H1 (cell line): Measurements from ENCODE around the gene PDIA5. TPM values are rescaled to one million over a fixed set of nuclear protein-coding genes. Genes with fewer than 3 reads are reported as not detected.

ENCODE experiments used
- CTCF ChIA-PET: fragments of 300-600 bp; sonication (Branson Sonifier 250); formaldehyde crosslinking; loops from one replicate; lab custom pipeline; 2021; ENCODE audit not compliant: partially characterized antibody; lab: Charles Lee
- POLR2A ChIA-PET: fragments of 300-600 bp; sonication (Branson Sonifier 250); formaldehyde crosslinking; loops from one replicate; lab custom pipeline; 2021; ENCODE audit warnings: inconsistent platforms; ENCODE audit not compliant: partially characterized antibody; lab: Charles Lee
- DNase-seq, 2 experiments: peaks; one replicate each; pipeline versions ENCODE4 v3.0.0 to v3.0.0-alpha.2; 2010 to 2022; ENCODE audit warnings: low spot score in 2 of 2, low read depth in 1 of 2, mixed read lengths in 1 of 2
- FAIRE-seq: peaks from 2 replicates; lab custom pipeline; 2011; peaks lifted over from hg19 to GRCh38; lab: Jason Lieb, UNC
- H2AFZ ChIP-seq: 2 replicates; pipeline ENCODE4 v1.8.1; 2012; ENCODE audit warnings: low read length, inconsistent platforms
- H2AK5ac ChIP-seq: 2 replicates; pipeline ENCODE4 v1.6.1; 2013; ENCODE audit warnings: low read depth, low read length
- H2BK120ac ChIP-seq: replicated peaks from 2 replicates; pipeline ENCODE3; 2013; ENCODE audit warnings: low read depth, low read length, inconsistent platforms
- H2BK12ac ChIP-seq: 2 replicates; pipeline ENCODE4 v1.6.1; 2013; ENCODE audit warnings: low read depth, low read length
- H2BK15ac ChIP-seq: 2 replicates; pipeline ENCODE4 v1.6.1; 2013; ENCODE audit warnings: low read length
- H2BK20ac ChIP-seq: 2 replicates; pipeline ENCODE4 v1.6.1; 2013; ENCODE audit warnings: low read length
- H2BK5ac ChIP-seq: 2 replicates; pipeline ENCODE4 v1.6.1; 2013; ENCODE audit warnings: low read depth, low read length
- H3K14ac ChIP-seq: 2 replicates; pipeline ENCODE4 v1.6.1; 2013; ENCODE audit warnings: inconsistent platforms; ENCODE audit not compliant: insufficient read length
- H3K18ac ChIP-seq: 2 replicates; pipeline ENCODE4 v1.6.1; 2013; ENCODE audit warnings: low read length; ENCODE audit errors: extremely low read depth
- H3K23ac ChIP-seq: 2 replicates; pipeline ENCODE4 v1.6.1; 2013; ENCODE audit warnings: inconsistent platforms; ENCODE audit not compliant: insufficient read length
- H3K23me2 ChIP-seq: 2 replicates; pipeline ENCODE4 v1.6.1; 2013; ENCODE audit warnings: low read depth, low read length
- H3K27ac ChIP-seq: 2 replicates; pipeline ENCODE4 v1.6.1; 2011; ENCODE audit warnings: low read depth, low read length, inconsistent platforms
- H3K27me3 ChIP-seq, 4 experiments: replicated peaks in 1 of 4; 1 replicate in 1 of 4; 2 replicates in 3 of 4; pipeline versions ENCODE4 v1.6.1 to v1.8.1; 2011 to 2013; ENCODE audit warnings: low read length in 3 of 4, mild to moderate bottlenecking in 3 of 4, inconsistent platforms in 2 of 4, mixed read lengths in 2 of 4, moderate library complexity in 1 of 4; ENCODE audit not compliant: control insufficient read depth in 3 of 4, insufficient read depth in 3 of 4; ENCODE audit errors: extremely low read depth in 1 of 4
- H3K36me3 ChIP-seq, 4 experiments: 2 replicates each; pipeline versions ENCODE4 v1.6.1 to v1.8.1; 2011 to 2013; ENCODE audit warnings: mild to moderate bottlenecking in 4 of 4, low read length in 3 of 4, moderate library complexity in 2 of 4, control low read depth in 1 of 4, inconsistent platforms in 1 of 4; ENCODE audit not compliant: insufficient read depth in 4 of 4, control insufficient read depth in 2 of 4
- H3K4ac ChIP-seq: replicated peaks from 2 replicates; pipeline ENCODE3; 2013; ENCODE audit warnings: low read length, low read depth, mixed read lengths, inconsistent platforms; ENCODE audit not compliant: insufficient read length
- H3K4me1 ChIP-seq, 4 experiments: replicated peaks in 1 of 4; 1 replicate in 1 of 4; 2 replicates in 3 of 4; pipeline versions ENCODE4 v1.6.1 to v1.8.1; 2011 to 2013; ENCODE audit warnings: low read length in 3 of 4, inconsistent platforms in 2 of 4, mixed read lengths in 1 of 4; ENCODE audit not compliant: insufficient read depth in 4 of 4, control insufficient read depth in 3 of 4
- H3K4me2 ChIP-seq, 2 experiments: 2 replicates each; pipeline versions ENCODE4 v1.6.1 to v1.8.1; 2011 to 2013; ENCODE audit warnings: low read depth in 2 of 2, low read length in 2 of 2, control low read depth in 1 of 2, inconsistent platforms in 1 of 2, mild to moderate bottlenecking in 1 of 2; ENCODE audit not compliant: insufficient read depth in 1 of 2
- H3K4me3 ChIP-seq, 4 experiments: fragments of 200-600, 300-600 bp in 1 of 4; sonication (generic), shearing (Covaris generic), sonication (Bioruptor Twin) in 1 of 4; 2 replicates each; pipeline versions ENCODE4 v1.5.1 to v1.8.1; 2011 to 2016; ENCODE audit warnings: low read length in 4 of 4, low read depth in 3 of 4, control low read depth in 2 of 4, inconsistent platforms in 2 of 4, mild to moderate bottlenecking in 2 of 4, mixed read lengths in 1 of 4, moderate library complexity in 1 of 4; ENCODE audit not compliant: insufficient read depth in 2 of 4; ENCODE audit errors: extremely low read depth in 1 of 4
- H3K56ac ChIP-seq: replicated peaks from 2 replicates; pipeline ENCODE3; 2013; ENCODE audit warnings: low read depth, mild to moderate bottlenecking, mixed read lengths, low read length, inconsistent platforms; ENCODE audit not compliant: insufficient read length
- H3K79me1 ChIP-seq: 2 replicates; pipeline ENCODE4 v1.6.1; 2013; ENCODE audit warnings: low read depth, low read length, control low read depth
- H3K79me2 ChIP-seq, 2 experiments: 2 replicates each; pipeline versions ENCODE4 v1.6.1 to v1.8.1; 2012 to 2013; ENCODE audit warnings: low read length in 2 of 2, mild to moderate bottlenecking in 2 of 2, inconsistent platforms in 1 of 2; ENCODE audit not compliant: insufficient read depth in 2 of 2, control insufficient read depth in 1 of 2
- H3K9ac ChIP-seq, 4 experiments: replicated peaks in 1 of 4; 1 replicate in 1 of 4; 2 replicates in 3 of 4; pipeline versions ENCODE4 v1.6.1 to v1.8.1; 2011 to 2013; ENCODE audit warnings: low read depth in 3 of 4, low read length in 3 of 4, control low read depth in 2 of 4, mild to moderate bottlenecking in 2 of 4, moderate library complexity in 2 of 4, inconsistent platforms in 1 of 4; ENCODE audit errors: extremely low read depth in 1 of 4
- H3K9me3 ChIP-seq, 2 experiments: 2 replicates each; pipeline versions ENCODE4 v1.6.1 to v1.8.1; 2012 to 2013; ENCODE audit warnings: mild to moderate bottlenecking in 2 of 2, moderate library complexity in 2 of 2, control low read depth in 1 of 2, inconsistent platforms in 1 of 2, low read depth in 1 of 2, low read length in 1 of 2, mixed read lengths in 1 of 2; ENCODE audit not compliant: insufficient read depth in 2 of 2
- H4K20me1 ChIP-seq, 2 experiments: replicated peaks in 1 of 2; 2 replicates each; pipeline versions ENCODE3 to v1.8.1; 2011 to 2013; ENCODE audit warnings: inconsistent platforms in 2 of 2, low read length in 2 of 2, mild to moderate bottlenecking in 1 of 2; ENCODE audit not compliant: insufficient read depth in 2 of 2, control insufficient read depth in 1 of 2
- H4K5ac ChIP-seq: 2 replicates; pipeline ENCODE4 v1.6.1; 2013; ENCODE audit warnings: low read length, low read depth, mixed read lengths, inconsistent platforms; ENCODE audit not compliant: insufficient read length
- H4K8ac ChIP-seq: 2 replicates; pipeline ENCODE4 v1.8.0; 2013; ENCODE audit warnings: mild to moderate bottlenecking, moderate library complexity, low read length, inconsistent platforms; ENCODE audit not compliant: insufficient read depth; ENCODE audit errors: extremely low read depth
- H4K91ac ChIP-seq: replicated peaks from 2 replicates; pipeline ENCODE3; 2013; ENCODE audit warnings: low read length, mixed read lengths, inconsistent platforms; ENCODE audit not compliant: insufficient read length
- BCL11A ChIP-seq, 2 experiments: IDR thresholded peaks; one replicate each; pipeline ENCODE4 v1.6.1; 2011; ENCODE audit warnings: low read depth in 2 of 2, low read length in 2 of 2, mild to moderate bottlenecking in 2 of 2
- E2F6 ChIP-seq: IDR thresholded peaks from 2 replicates; pipeline ENCODE4 v1.6.1; 2012; ENCODE audit warnings: inconsistent platforms
- EZH2 ChIP-seq: fragments of 200-600 bp; sonication (generic); IDR thresholded peaks from 2 replicates; pipeline ENCODE4 v1.7.1; 2012; ENCODE audit warnings: low read depth, mild to moderate bottlenecking, moderate library complexity, low read length, inconsistent platforms; ENCODE audit not compliant: severe bottlenecking
- JUND ChIP-seq: IDR thresholded peaks from 2 replicates; pipeline ENCODE4 v1.6.1; 2011; ENCODE audit warnings: mild to moderate bottlenecking, improper control_type of control experiment, low read length
- NANOG ChIP-seq: IDR thresholded peaks from 2 replicates; pipeline ENCODE4 v1.6.1; 2011; ENCODE audit warnings: low read length, low read depth, mild to moderate bottlenecking, inconsistent platforms; ENCODE audit not compliant: insufficient read depth, poor library complexity, severe bottlenecking
- NRF1 ChIP-seq: IDR thresholded peaks from 2 replicates; pipeline ENCODE4 v1.6.1; 2011; ENCODE audit warnings: mild to moderate bottlenecking, low read depth, low read length, improper control_type of control experiment
- PHF8 ChIP-seq: fragments of 200-600 bp; sonication (generic); conservative IDR thresholded peaks from 2 replicates; pipeline ENCODE4 v1.7.1; 2012; ENCODE audit warnings: low read depth, mild to moderate bottlenecking, inconsistent platforms, low read length, moderate library complexity
- POU5F1 ChIP-seq: IDR thresholded peaks from 2 replicates; pipeline ENCODE4 v1.6.1; 2011; ENCODE audit warnings: low read depth, mild to moderate bottlenecking, low read length, moderate library complexity
- SIN3A ChIP-seq, 2 experiments: IDR thresholded peaks in 1 of 2; conservative IDR thresholded peaks in 1 of 2; 2 replicates each; pipeline ENCODE4 v1.6.1; 2011 to 2012; ENCODE audit warnings: low read length in 2 of 2, improper control_type of control experiment in 1 of 2, low read depth in 1 of 2, mild to moderate bottlenecking in 1 of 2
- SIX5 ChIP-seq: IDR thresholded peaks from 2 replicates; pipeline ENCODE4 v1.6.1; 2011; ENCODE audit warnings: mild to moderate bottlenecking, low read depth, low read length
- TCF12 ChIP-seq: IDR thresholded peaks from 2 replicates; pipeline ENCODE4 v1.6.1; 2011; ENCODE audit warnings: low read depth, mild to moderate bottlenecking, low read length
- WGBS, 2 experiments: shearing (Covaris generic) in 1 of 2; methylation state at CpG; one replicate each; pipeline versions ENCODE4 v1.1.6 to v1.1.7; 2013 to 2015; ENCODE audit warnings: low lambda C conversion rate in 2 of 2, mixed read lengths in 2 of 2, inconsistent platforms in 1 of 2, low coverage in 1 of 2, missing lambda C conversion rate in 1 of 2; ENCODE audit not compliant: insufficient replicate concordance in 2 of 2, insufficient coverage in 1 of 2, insufficient read length in 1 of 2; ENCODE audit errors: extremely low coverage in 1 of 2, missing lambda C conversion rate in 1 of 2; 5-methylcytosine and 5-hydroxymethylcytosine counted together
- polyA plus RNA-seq, 7 experiments: library from polyadenylated mRNA; depleted of rRNA in 3 of 7; stranded (reverse) in 5 of 7; unstranded in 2 of 7; fragments of >200 nt in 5 of 7; fragments of 200-250 nt in 2 of 7; gene quantifications; 1 replicate in 5 of 7; 2 replicates in 1 of 7; 4 replicates in 1 of 7; pipeline versions ENCODE4 v1.2.1 to v1.2.3, GENCODE V29; 2011 to 2013; ENCODE audit warnings: missing spikeins in 2 of 7, mixed read lengths in 2 of 7
- total RNA-seq: library from RNA; stranded (reverse); fragmentation: NEBNext Ultra II Directional; extraction: Animal tissue kit (Norgen Biotek cat#: 25700); gene quantifications from 2 replicates; pipeline ENCODE4 v1.2.1, GENCODE V29; 2021

The PDIA5 gene
- total and polyA plus RNA-seq, 2 of the 8 experiments (the other 6 are each of a cell fraction or from before 2014, with no cell fraction given): 18.2 to 32.8 TPM

DNA sequence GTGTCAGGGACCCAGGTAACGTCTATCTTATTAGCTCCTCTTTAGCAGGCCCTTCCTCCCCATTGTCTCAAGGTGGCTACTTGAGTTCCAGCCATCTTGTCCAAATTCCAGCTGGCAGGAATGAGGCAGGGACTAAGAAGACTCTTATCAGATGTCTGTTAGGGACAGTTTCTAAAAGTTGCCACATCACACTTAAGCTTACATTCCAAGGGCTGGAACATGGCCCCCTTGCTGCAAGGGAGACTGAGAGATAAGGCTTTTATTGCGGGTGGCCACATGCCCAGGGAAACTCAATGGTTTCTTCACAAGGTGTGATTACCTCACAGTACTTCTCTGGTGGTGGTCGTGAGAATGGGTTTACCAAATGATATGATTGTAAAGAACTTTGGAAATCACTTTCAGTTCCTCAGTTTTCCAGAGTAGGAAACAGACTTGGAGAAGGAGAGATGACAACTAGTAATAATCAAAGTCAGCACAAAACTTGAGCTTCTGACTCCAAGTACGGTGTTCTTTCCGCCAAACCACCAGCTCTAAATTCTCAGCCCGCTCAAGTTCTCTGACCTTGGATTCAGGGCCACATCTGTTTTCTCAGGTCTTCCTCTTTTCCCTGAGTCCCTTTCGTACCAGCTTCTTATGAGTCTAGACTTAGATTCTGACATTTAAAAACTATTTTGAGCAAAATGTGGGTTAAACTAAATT is 14.2 kb downstream of the PDIA5 start:
- Histone ChIP-seq H3K27ac (no peak overlapping the region), H3K36me3 (no peaks in the 10 kb centered on the region), H3K4me1 (peaks cover 5 to 27% (median 16%) of the 10 kb centered on the region in 4 experiments; a peak in 6 of 7 replicates), H3K23ac (no peak overlapping the region), H4K8ac (no peak overlapping the region), H3K4me3 (no peak overlapping the region), H3K79me2 (peaks cover 0 to 81% of the 10 kb centered on the region in 2 experiments), H3K18ac (no peak overlapping the region), H3K79me1 (peaks cover 10% of the 10 kb centered on the region), H3K14ac (no peak overlapping the region), H2BK20ac (no peak overlapping the region), H2BK5ac (no peak overlapping the region), H2AFZ (no peak overlapping the region), H3K9ac (no peak overlapping the region), H3K56ac (no peak overlapping the region), H4K5ac (no peak overlapping the region), H3K23me2 (no peaks in the 10 kb centered on the region; the same call in 1 of the 2 replicates), H4K20me1 (peaks cover 17 to 24% of the 10 kb centered on the region in 2 experiments), H2BK120ac (no peak overlapping the region), H3K4me2 (no peak overlapping the region), H2BK15ac (no peak overlapping the region), H3K27me3 (no peaks in the 10 kb centered on the region), H3K4ac (no peak overlapping the region), H2BK12ac (no peak overlapping the region), H2AK5ac (no peak overlapping the region), H3K9me3 (no peaks in the 10 kb centered on the region), H4K91ac (no peak overlapping the region)
- TF ChIP-seq POU5F1 (no peak), NANOG (no peak), PHF8 (no peak), E2F6 (no peak), SIX5 (no peak), TCF12 (no peak), SIN3A (conservative IDR thresholded peaks at IDR 0.05 in 1 of 2, IDR thresholded peaks at IDR 0.05 in 1 of 2; ENCODE audit: low read depth in 1 of 2, low read length in 2 of 2) (no peak), NRF1 (no peak), EZH2 (no peak), JUND (no peak), BCL11A (IDR thresholded peaks at IDR 0.05; ENCODE audit: low read depth in 2 of 2, low read length in 2 of 2) (no peak)
- FAIRE-seq (no peak), DNase-seq (no peak)
- 93% methylated on average over 7 of the region's 7 CpGs; no CpG with 5 or more reads in 1 of the 2 experiments for WGBS, 2 experiments
- POLR2A ChIA-PET: interaction anchor here (1.4 kb wide), 1 partner anchor 10 kb away, joined by 5 read pairs; no protein-coding TSS in a partner anchor
- CTCF ChIA-PET: interaction anchor here (1.0 to 3.1 kb wide), 8 partner anchors 8 to 307 kb away, joined by 3 to 17 read pairs (median 4); no protein-coding TSS in a partner anchor
